HG03520 (cell line): Measurements from ENCODE around the gene STRADB.
"Not testable (repeated sequence)": the region's sequence is repeated elsewhere in the genome, so short reads cannot be mapped to it uniquely, and the experiment has no call there.

Experiments used
- ATAC-seq: cut with Tn5 transposase; IDR thresholded peaks from one replicate; pipeline ENCODE4 v1.9.1; 2021; ENCODE audit warnings: mild to moderate bottlenecking, moderate library complexity; ENCODE audit not compliant: unreplicated experiment

STRADB gene

DNA sequence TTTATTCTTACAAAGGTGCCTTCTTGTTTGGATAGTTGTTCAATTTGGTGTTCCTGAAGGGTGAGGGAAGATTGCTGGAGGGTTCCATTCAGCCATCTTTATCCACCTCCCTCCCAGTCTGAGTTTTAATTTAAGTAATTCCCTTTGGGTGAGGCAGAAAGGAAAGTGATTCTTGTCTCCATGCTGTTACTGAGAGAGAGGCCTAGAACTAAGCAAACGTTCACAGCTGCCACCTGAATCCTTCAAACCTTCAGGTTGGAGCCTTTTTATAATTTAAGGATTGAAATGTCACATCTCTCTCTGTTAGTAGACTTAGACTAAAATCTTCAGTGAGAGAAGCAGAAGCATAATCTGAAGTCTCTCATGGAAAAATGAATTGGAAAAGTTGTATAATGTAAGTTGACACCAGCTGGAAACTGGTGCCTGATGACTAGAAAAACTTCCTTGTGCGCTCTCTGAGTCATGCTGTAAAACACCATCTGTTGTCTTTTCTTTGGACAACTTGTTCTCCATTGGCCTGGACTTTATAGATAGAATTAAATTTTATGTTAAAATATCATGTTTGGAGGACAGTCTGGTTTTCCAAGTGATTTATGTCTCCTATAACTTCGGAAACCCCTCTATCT lies 14.6 kb downstream of the STRADB start:
- no peak for ATAC-seq

DNA sequence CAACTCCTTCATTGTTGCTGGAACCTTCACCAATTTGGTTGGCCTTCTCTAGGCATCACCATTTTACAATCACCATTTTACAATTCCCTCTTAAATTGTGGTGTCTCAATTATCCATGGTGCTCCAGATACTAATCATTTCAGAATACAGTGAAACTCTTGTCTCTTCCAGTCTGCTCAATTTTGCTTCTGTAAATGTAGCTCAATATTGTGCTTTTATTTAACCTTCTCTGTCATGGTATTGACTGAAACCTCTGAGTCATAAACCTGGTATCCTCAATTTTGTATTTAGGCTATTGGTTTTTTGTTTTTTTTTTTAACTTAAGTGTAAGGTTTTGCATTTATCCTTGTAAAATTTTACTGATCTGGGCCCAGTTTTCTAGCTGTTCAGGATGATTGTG lies 16.1 kb downstream of the STRADB start:
- ATAC-seq = no peak

DNA sequence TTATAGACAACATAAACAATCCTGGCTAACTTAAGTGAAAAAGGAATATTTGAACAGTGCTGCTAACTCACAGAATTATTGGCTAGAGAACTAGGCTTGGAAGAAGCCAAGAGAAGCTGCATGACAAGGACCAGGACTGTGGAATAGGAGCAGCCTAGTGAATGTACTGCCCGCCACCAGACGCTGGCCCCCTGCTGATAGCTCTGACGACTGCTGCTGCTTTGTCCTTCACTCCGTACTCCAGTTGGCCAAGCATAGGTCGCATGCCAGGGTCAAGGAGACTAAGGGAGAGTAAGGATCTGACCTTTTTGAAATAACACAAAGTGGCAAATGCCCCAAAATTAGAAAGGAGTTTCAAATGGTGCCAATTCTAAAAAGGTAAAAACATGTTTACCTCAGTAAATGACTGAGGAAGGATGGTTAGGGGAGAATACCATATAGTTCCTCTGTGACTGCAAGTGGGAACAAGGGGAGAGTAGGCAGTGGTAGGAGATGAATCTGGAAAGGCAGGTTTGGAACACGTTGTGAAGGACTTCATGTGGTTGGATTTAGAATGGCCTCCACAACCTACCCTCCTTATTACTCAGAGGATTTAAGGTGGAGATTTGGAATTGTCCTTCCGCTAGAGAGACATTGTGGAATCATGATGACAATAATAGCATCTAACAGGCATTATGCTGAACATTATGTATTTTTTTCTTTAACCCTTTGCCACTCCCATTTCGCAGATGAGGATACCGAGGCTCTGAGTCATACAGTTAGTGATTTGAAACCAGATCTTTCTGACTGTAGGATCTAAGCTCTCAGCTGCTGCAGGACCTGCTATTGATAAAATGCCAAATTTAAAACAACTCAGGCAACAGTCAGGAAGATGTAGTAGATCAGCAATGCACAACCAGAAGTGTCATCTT lies 19.5 kb downstream of the STRADB start:
- no peak for ATAC-seq

DNA sequence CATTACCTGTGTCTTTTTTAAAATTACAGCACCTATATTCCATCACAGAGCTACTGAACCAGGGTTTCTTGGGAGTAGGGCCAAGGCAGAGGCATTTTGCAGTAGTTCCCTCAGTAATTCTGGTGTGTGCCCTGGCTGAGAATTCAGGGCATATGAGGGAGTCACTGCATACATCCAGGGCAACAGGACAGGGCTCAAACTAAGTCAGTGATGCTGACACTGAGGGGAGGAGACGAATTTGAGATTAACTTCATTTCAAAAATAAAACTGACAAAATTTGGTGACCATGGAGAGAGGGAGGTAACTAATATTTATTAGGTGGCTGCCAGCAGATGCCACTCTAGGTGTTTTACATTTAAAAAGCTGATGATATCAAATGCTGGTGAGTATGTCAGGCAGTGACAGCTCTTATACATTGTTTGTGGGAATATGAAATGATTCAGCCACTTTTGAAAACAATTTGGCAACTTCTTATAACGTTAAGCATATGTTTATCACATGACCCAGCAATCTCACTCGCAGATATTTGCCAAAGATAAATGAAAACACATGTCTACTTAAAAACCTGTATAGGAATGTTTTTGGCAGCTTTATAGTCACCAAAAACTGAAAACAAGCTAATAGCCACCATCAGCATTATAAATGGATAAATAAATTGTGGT lies 20.3 kb downstream of the STRADB start:
- ATAC-seq = no peak

DNA sequence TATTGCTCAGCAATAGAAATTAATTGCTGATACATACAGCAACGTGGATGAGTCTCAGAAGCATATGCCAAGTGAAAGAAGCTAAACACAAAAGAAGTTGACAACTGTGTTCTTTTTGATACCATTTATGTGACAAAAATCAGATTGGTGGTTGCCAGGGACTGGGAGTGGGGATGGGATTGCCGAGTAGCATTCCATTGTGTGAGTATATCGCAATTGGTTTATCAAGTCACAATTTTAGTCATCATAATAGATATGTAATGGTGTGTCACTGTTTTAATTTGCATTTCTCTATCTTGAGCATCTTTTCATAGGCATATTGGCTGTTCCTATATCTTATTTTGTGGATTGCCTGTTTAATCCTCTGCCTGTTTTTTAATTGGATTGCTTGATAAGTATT lies 20.9 kb downstream of the STRADB start:
- no peak for ATAC-seq

DNA sequence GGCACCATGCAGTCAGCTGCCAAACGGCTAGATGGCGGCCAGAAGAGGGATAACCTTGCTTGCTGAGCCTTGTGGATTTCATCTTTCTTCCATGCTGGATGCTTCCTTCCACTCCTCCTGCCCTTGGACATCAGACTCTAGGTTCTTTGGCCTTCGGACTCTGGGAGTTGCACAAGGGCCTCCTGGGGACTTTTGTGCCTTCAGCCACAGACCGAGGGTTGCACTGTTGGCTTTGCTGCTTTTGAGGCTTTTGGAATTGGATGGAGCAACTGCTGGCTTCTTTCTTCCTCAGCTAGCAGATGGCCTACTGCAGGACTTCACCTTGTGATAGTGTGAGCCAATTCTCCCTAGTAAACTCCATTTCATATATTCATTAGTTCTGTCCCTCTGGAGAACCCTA lies 31.0 kb downstream of the STRADB start:
- ATAC-seq = no peak

DNA sequence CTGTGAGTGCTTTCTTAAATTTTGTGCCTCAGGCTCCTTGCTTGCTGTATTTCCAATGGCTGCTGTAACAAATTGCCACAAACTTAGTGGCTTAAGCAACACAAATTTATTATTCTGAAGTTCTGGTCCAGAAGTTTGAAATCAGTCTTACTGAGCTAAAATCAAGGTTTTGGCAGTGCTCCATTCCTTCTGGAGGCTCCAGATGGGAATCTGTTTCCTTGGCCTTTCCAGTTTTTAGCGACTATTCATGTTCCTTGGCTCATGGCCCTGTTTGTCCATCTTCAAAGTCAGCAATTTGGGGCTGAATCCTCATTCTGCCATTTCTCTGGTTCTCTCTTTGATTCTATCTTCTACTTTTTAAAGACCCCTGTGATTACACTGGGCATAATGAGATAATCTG lies 31.8 kb downstream of the STRADB start:
- ATAC-seq = no peak

DNA sequence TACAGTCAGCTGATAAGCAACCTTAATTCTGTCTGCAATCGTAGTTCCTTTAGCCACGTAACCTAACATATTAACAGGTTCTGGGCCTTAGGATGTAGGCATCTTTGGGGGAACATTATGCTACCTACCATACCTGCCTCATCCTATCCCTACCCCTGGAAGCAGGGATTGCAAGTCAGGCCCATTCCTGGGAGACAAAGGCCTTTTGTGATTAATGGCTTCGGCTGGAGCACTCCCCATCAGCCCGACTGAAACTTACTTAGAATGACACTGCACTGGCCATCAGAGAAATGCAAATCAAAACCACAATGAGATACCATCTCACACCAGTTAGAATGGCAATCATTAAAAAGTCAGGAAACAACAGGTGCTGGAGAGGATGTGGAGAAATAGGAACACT lies 32.2 kb downstream of the STRADB start:
- not testable (repeated sequence) for ATAC-seq

DNA sequence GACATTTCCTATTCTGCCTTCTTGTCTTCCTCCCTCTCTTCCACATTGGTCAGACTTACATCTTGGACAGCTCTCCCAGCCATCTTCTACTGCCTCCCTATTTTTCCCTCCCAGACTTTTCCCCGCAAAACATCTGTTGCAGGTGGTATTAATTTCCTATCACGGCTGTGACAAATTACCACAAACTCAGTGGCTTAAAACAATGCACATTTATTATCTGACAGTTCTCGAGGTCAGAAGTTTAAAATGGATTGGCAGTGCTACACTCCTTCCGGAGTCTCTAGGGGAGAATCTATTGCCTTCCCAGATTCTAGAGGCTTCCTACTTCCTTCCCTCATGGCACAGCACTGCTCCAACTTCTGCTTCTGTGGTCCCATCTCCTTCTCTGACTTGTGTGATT lies 33.3 kb downstream of the STRADB start:
- no peak for ATAC-seq

DNA sequence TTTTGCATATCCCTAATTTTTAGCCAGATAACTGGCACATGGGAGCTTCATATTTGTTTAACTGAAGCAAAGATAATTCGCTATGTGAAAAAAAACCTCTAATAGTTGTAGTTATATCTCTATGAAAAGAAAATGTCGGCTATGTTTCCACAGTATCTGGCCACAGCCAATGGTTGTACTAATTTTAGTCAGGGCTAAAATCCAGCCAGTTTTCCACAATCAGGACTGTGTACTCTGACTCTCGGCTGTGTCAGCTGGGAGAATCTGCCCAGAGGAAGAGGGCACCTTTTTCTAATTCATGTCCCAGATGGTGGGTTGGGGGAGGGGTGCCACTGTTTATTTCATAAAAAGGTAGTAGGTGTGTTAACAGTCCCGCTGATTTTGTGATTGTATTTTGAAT lies 38.8 kb downstream of the STRADB start:
- ATAC-seq = no peak

DNA sequence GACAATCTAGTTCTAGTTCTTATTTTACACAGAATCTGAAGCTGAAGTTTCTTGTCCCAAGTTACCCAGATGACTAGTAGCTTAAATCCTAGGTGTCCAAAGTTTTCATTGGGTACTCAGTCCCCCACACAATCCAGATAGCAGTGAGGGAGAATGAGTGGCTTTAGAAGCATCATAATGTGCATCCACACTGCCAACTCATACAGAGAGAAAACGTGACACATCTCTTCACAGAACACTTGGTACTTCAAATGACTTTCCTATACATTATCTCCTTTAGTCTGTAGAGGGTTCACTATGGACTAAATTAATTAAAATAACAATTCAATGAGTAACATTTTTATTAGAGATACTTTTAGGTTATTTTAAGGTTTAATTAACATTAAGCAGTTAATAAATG lies 45.2 kb downstream of the STRADB start:
- no peak for ATAC-seq

DNA sequence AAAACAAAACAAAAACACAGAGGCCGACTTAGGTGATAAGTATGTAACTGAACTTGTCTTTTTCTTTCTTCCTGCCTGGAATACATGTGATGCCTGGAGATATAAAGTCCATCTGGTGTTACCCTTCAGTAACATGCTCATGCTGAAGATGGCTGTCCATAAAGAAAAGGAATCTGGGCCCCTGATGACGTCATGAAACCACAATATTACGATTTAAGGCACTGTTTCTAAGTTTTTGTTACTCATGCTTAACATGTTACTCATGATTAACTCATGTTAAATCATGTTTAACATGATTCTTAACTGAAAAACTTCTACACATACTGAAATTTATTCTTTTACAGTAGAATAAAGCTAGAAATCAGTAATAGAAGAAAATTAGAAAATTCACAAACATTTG lies 49.0 kb downstream of the STRADB start:
- no peak for ATAC-seq

DNA sequence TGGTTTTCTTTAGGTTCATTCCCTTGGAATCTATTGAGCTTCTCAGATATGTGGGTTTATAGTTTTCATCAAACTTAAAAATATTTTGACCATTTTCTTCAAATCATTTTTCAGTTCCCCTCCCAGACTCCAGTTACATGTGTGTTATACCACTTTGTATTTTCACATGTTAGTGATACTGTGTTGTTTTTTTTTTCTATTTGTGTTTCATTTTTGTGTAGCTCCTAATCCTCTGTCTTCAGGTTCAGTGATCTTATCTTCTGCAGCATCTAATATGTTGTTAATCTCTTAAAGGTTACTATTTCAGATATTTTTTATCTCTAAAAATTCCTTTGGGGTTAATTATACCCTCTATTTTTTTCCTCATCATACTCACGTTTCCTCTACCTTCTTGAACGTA lies 51.2 kb downstream of the STRADB start:
- no peak for ATAC-seq

DNA sequence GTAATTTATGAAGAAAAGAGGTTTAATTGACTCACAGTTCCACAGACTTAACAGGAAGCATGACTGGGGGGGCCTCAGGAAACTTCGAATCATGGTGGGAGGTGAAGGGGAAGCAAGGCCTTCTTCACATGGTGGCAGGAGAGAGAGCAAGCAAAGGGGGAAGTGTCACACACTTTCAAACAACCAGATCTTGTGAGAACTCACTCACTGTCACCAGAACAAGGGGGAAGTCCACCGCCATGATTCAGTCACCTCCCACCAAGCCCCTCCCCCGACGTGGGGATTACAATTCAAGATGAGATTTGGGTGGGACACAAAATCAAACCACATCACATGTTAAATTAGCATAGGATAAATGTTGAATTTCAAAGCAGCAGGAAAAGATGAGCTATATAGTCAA lies 56.2 kb downstream of the STRADB start:
- ATAC-seq = no peak

DNA sequence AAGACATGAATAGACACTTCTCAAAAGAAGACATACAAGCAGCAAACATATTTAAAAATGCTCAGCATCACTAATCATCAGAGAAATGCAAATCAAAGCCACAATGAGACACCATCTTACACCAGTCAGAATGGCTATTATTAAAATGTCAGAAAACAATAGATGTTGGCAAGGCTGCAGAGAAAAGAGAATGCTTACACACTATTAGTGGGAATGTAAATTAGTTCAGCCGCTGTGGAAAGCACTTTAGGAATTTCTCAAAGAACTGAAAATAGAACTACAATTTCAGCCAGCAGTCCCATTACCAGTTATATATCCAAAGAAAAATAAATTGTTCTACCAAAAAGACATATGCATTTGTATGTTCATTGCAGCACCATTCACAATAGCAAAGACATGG lies 61.7 kb downstream of the STRADB start:
- no peak for ATAC-seq

DNA sequence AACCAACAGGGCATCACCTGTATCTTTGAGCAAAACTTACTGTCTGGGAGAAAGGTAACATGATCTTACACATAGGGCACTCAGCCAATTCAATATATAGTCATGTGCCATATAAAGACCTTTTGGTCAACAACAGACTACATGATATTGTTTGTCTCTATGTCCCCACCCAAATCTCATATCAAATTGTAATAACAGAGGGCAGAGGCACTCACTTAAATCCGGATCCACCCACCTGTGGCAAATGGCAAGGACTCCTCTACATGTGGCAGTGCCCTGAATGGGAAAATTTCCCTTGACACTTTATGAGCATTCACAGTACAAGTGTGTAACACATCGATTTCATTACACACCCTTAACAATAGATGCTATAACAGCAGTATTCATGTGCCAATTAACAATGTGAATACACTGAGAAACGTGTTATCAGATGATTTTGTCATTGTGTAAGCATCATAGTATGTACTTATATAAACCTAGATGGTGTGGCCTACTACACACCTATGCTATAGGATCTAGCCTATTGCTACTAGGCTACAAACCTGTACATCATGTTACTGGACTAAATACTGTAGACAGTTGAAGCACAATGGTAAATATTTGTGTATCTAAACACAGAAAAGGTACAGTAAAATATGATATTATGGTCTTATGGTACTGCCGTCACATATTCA lies 64.2 kb downstream of the STRADB start:
- ATAC-seq = no peak

DNA sequence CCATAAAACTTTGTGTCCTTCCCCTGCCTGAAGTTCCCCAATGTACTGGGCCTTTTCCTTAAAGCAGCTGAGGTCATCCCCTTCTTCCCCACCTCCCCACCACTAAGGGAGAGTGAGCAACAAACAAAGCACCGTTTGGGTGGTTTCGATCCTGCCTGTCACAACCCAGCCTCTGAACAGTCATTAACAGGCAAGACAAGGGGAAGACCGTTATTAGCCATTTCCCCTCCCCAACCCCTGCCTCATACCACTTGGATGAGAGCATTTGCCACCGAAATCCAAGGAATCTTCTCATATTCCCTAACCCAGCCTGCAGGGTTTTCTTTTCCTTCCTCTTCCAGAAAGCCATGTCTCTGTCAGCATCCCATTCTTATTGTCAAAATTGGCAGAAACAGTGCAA lies 65.6 kb downstream of the STRADB start:
- no peak for ATAC-seq

DNA sequence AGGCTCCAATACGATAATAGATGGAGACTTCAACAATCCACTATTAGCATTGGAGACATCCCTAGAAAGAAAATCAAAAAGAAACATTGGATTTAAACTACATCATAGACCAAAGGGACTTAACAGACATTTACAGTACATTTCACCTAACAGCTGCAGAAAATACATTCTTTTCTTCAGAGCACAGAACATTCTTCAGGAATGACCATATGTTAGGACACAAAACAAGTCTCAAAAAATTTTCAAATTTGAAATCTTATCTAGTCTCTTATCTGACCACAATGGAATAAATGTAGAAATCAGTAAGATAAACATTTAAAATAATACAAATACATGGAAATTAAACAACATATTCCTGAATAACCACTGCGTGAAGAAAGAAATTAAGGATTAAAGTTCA lies 68.7 kb downstream of the STRADB start:
- ATAC-seq = no peak

DNA sequence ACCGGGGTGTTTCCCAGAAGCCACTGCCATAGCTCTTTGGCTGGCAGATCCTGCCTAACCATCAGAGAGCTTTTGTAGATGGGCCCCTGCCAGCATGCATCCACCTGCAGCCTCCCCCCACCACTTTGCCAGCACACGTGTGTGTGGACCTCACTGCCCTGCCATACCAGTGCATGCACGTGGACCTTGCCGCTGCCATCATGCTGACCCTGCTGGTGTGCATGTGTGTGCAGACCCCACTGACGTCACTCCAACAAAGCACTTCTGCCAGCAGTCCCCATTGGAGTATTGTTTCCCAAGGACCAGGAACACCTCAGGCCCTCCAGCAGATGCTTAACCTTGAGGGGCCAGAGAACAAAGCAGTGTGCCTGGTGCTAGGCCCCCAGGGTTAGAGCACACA lies 71.4 kb downstream of the STRADB start:
- no peak for ATAC-seq

DNA sequence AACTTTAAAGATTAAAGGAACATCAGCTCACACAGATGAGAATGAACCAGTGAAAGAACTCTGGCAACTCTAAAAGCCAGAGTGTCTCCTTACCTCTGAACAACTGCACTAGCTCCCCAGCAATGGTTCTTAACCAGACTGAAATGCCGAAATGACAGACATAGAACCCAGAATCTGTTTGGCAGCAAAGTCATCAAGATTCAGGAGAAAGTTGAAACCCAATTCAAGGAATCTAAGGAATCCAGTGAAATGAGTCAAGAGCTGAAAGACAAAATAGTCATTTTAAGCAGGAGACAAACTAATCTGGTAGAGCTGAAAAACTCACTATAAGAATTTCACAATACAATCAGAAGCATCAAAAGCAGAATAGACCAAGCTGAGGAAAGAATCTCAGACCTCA lies 72.0 kb downstream of the STRADB start:
- ATAC-seq = no peak
